Loucy (cell line): ENCODE results near the gene TSPAN32.

ENCODE experiments used
- H2AFZ ChIP-seq: fragments of 200-600 bp; sonication (generic); 2 replicates; pipeline ENCODE4 v1.6.0; 2016; ENCODE audit warnings: antibody characterized with exemption, mild to moderate bottlenecking, low read length, moderate library complexity
- H3F3A ChIP-seq: fragments of 200-600 bp; 2 replicates; pipeline ENCODE4 v1.6.0; 2016; ENCODE audit warnings: antibody characterized with exemption, low read depth, mild to moderate bottlenecking
- H3K27me3 ChIP-seq: fragments of 200-600 bp; sonication (generic); 2 replicates; pipeline ENCODE4 v1.6.1; 2014; ENCODE audit warnings: low read length, mild to moderate bottlenecking; ENCODE audit not compliant: insufficient read depth, poor library complexity, severe bottlenecking
- H3K36me3 ChIP-seq: fragments of 200-600 bp; sonication (generic); 2 replicates; pipeline ENCODE4 v1.6.1; 2016; ENCODE audit warnings: low read length; ENCODE audit not compliant: insufficient read depth
- H3K4me1 ChIP-seq: fragments of 200-600 bp; sonication (generic); 2 replicates; pipeline ENCODE4 v1.5.1; 2014; ENCODE audit warnings: low read length, mild to moderate bottlenecking; ENCODE audit not compliant: insufficient read depth, poor library complexity, severe bottlenecking
- H3K4me2 ChIP-seq: fragments of 200-600 bp; sonication (generic); 2 replicates; pipeline ENCODE4 v1.6.0; 2014; ENCODE audit warnings: antibody characterized with exemption, low read length, low read depth, mild to moderate bottlenecking; ENCODE audit not compliant: poor library complexity, severe bottlenecking
- H3K4me3 ChIP-seq: fragments of 200-600 bp; sonication (generic); 2 replicates; pipeline ENCODE4 v1.5.1; 2014; ENCODE audit warnings: low read length, mild to moderate bottlenecking, mixed read lengths; ENCODE audit not compliant: poor library complexity, severe bottlenecking
- H3K79me2 ChIP-seq: fragments of 200-600 bp; sonication (generic); 2 replicates; pipeline ENCODE4 v1.6.1; 2014; ENCODE audit warnings: low read length; ENCODE audit not compliant: insufficient read depth
- H3K9ac ChIP-seq: fragments of 200-600 bp; sonication (generic); 2 replicates; pipeline ENCODE4 v1.6.0; 2014; ENCODE audit warnings: mild to moderate bottlenecking, low read depth, low read length, moderate library complexity; ENCODE audit not compliant: poor library complexity, severe bottlenecking
- H3K9me2 ChIP-seq: fragments of 200-600 bp; sonication (generic); replicated peaks from 2 replicates; pipeline ENCODE4 v1.6.1; 2016; ENCODE audit warnings: low read depth, low read length, mixed read lengths
- H3K9me3 ChIP-seq: fragments of 200-600 bp; sonication (generic); 2 replicates; pipeline ENCODE4 v1.6.1; 2014; ENCODE audit warnings: mild to moderate bottlenecking, antibody characterized with exemption, low read length, low read depth; ENCODE audit not compliant: insufficient read depth
- H4K20me1 ChIP-seq: fragments of 200-600 bp; sonication (generic); 2 replicates; pipeline ENCODE4 v1.6.0; 2014; ENCODE audit warnings: antibody characterized with exemption, low read length, mild to moderate bottlenecking; ENCODE audit not compliant: insufficient read depth, poor library complexity, severe bottlenecking
- EZH2phosphoT487 ChIP-seq: fragments of 200-600 bp; IDR thresholded peaks from 2 replicates; pipeline ENCODE4 v1.6.1; 2018; ENCODE audit warnings: antibody characterized with exemption, mild to moderate bottlenecking, moderate library complexity, borderline replicate concordance
- TF ChIP-seq, protein P1 (sequence below): fragments of 200-600 bp; sonication (generic); conservative IDR thresholded peaks from 2 replicates; pipeline ENCODE4 v1.5.1; 2014; ENCODE audit warnings: mild to moderate bottlenecking, antibody characterized with exemption, low read length

Gene TSPAN32

DNA sequence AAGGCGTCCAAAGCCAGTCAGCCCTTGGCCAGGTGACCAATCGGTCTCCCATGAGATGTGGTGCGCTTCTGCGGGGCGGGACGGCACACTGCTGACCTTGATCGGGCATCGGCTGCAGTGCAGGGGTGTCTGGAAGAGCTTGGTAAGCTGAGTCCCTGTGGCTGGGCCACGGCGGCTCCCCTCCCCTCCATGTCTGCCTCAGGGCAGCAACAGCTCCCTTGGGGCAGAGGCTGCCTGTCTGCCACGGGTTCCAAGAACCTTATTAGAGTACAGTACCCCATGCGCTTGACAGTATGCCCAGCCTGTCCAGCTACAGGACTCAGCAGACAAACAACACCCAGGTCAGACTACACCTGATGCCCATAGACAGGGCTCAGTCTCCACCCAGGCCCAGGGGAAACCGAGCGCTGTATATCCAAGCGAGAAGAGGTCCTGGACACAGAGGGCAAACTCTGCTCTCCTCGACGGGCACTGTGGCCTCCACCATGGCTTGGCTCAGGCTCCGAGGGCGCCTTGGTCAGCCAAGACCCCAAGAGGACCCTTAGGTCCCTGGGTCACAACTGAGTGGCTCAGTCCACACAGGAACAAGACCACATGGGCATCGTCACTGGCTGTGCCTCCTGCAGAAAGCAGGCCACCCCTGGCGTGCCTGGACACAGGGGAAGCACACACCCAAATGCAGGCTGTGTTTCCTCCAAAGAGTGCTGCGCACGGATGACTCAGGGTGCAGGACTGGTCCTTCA, 18.9 kb downstream of the TSPAN32 start:
- Histone ChIP-seq H3K79me2 (no peaks in the 10 kb centered on the region), H2AFZ (no peak overlapping the region), H3K9me3 (no peaks in the 10 kb centered on the region), H3K4me3 (no peak overlapping the region), H3K27me3 (no peaks in the 10 kb centered on the region), H3K9me2 (no peaks in the 10 kb centered on the region), H3K4me2 (no peak overlapping the region), H3K4me1 (no peaks in the 10 kb centered on the region), H3K36me3 (no peaks in the 10 kb centered on the region), H4K20me1 (no peaks in the 10 kb centered on the region), H3F3A (no peaks in the 10 kb centered on the region), H3K9ac (no peak overlapping the region)
- TF ChIP-seq EZH2phosphoT487 = no peak
- TF ChIP-seq, protein P1, sequence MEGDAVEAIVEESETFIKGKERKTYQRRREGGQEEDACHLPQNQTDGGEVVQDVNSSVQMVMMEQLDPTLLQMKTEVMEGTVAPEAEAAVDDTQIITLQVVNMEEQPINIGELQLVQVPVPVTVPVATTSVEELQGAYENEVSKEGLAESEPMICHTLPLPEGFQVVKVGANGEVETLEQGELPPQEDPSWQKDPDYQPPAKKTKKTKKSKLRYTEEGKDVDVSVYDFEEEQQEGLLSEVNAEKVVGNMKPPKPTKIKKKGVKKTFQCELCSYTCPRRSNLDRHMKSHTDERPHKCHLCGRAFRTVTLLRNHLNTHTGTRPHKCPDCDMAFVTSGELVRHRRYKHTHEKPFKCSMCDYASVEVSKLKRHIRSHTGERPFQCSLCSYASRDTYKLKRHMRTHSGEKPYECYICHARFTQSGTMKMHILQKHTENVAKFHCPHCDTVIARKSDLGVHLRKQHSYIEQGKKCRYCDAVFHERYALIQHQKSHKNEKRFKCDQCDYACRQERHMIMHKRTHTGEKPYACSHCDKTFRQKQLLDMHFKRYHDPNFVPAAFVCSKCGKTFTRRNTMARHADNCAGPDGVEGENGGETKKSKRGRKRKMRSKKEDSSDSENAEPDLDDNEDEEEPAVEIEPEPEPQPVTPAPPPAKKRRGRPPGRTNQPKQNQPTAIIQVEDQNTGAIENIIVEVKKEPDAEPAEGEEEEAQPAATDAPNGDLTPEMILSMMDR = no peak

DNA sequence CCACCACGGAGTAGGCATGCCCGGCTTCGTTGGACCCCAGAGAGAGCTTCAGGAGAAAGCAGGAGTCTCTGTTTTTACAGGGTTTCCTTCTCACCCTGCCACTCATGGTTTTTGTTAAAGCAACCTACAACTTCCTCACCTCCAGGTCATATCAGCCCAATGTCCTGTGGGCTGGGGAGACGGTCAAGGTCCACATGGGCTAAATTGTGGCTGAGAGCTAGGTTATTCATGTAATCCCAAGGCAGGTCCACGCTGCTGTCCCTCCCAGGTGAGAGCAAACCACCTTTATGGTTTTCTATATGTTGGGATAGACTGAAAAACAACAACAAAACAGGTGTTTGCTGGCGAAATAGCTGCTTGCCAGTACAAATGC, 19.5 kb downstream of the TSPAN32 start:
- no peaks in the 10 kb centered on the region for H3F3A ChIP-seq
- H4K20me1 ChIP-seq = no peaks in the 10 kb centered on the region
- TF ChIP-seq EZH2phosphoT487 = no peak
- TF ChIP-seq, protein P1 = no peak
- no peaks in the 10 kb centered on the region for H3K79me2 ChIP-seq
- no peaks in the 10 kb centered on the region for H3K9me2 ChIP-seq
- H2AFZ ChIP-seq = no peak overlapping the region
- no peak overlapping the region for H3K4me3 ChIP-seq
- H3K4me1 ChIP-seq = no peaks in the 10 kb centered on the region
- H3K27me3 ChIP-seq = no peaks in the 10 kb centered on the region
- no peak overlapping the region for H3K4me2 ChIP-seq
- H3K9ac ChIP-seq = no peak overlapping the region
- H3K36me3 ChIP-seq = no peaks in the 10 kb centered on the region
- H3K9me3 ChIP-seq = no peaks in the 10 kb centered on the region

DNA sequence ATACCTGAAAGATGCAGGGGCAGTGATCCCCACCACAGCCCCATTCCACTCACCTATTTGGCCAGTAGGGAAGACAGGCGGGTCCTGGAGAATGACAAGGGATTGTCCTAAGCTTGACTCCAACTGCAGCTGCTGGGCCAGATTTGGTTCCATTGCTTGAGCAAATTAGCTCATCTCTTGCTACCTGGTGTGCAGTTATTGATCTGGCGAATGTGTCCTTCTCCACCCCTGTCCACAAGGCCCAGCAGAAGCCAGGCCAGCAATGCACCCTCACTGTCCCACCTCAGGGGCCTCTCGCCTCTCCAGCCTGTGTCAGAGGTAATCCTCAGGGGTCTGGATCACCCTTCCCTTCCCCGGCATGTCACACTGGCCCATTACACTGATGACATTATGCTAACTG, 23.3 kb downstream of the TSPAN32 start:
- H3K9ac ChIP-seq = no peak overlapping the region
- no peak overlapping the region for H2AFZ ChIP-seq
- TF ChIP-seq, protein P1 = no peak
- no peak for TF ChIP-seq EZH2phosphoT487
- no peaks in the 10 kb centered on the region for H3K9me3 ChIP-seq
- no peaks in the 10 kb centered on the region for H3F3A ChIP-seq
- no peaks in the 10 kb centered on the region for H3K36me3 ChIP-seq
- no peak overlapping the region for H3K4me2 ChIP-seq
- H3K4me1 ChIP-seq = no peaks in the 10 kb centered on the region
- no peaks in the 10 kb centered on the region for H3K9me2 ChIP-seq
- H3K79me2 ChIP-seq = no peaks in the 10 kb centered on the region
- no peaks in the 10 kb centered on the region for H4K20me1 ChIP-seq
- H3K27me3 ChIP-seq = no peaks in the 10 kb centered on the region
- no peak overlapping the region for H3K4me3 ChIP-seq
